Endometrial microvascular endothelial cells (primary cell): ENCODE data around the gene INCENP. TPM values are rescaled to one million over a fixed set of nuclear protein-coding genes. Genes with fewer than 3 reads are reported as not detected.

ENCODE experiments used
- in situ Hi-C: cut with HindIII; loops from 2 replicates; pipeline ENCODE4 v1.10.0; 2017; ENCODE audit warnings: low sequenced_read_pairs, low pct_unique_long_range_greater_than_20kb; ENCODE audit errors: inconsistent ontology term
- total RNA-seq: library from RNA; depleted of rRNA; stranded (reverse); fragments of >200 nt; gene quantifications from one replicate; pipeline ENCODE4 v1.2.3, GENCODE V29; 2015; ENCODE audit errors: inconsistent ontology term

INCENP gene
- 50.7 TPM for total RNA-seq

- in situ Hi-C loops, result no loop called here
Measured at GRCh38 chr11:62123669-62124185, at the start of gene INCENP. INCENP (plus strand) TSS chr11:62124011; CDS start chr11:62128162, 4,151 bp downstream.

DNA sequence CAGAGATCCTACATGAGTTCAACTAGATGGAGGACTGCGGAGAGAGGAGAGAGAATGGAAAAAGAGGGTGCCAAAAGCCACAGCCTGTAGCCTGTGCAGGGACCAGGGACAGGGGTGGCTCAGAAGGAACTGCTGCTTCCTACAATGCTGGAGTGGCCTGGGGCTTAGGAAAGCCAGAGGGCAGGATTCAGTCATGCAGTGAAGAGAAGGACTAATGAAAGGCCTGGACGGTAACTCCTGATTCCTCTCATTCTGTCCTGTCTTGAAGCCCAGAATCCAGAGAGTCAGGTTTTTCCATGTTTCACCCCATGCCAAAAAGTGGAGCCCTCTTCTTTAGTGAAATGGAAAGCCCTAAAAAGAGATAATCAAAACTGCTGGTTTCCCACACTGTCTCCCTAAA is 48.4 kb upstream of the INCENP start:
- in situ Hi-C loops, result loop anchor here (25.0 kb wide), 1 partner anchor 288 kb away; the partner anchor contains the start of genes FEN1 and TMEM258

DNA sequence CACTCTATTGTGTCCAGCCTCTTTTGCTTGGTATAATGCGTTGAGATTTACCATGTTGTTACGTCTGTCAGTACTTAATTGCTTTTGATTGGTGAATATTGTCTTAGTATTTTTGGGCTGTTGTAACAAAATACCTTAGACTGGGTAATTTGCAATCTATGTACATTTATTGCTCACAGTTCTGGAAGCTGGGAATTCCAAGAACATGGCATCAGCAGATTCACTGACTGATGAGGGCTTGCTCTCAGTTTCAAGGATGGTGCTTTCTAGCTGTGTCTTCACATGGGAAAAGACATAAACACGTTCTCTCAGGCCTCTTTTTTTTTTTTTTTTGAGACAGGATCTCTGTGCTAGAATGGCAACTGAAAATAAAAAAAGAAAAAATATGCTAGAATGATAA is 46.7 kb upstream of the INCENP start:
- in situ Hi-C loops, result loop anchor here (25.0 kb wide), 1 partner anchor 290 kb away; the partner anchor contains the start of genes FEN1 and TMEM258

- in situ Hi-C loops, result loop anchor here (25.0 kb wide), 1 partner anchor 294 kb away; the partner anchor contains the start of genes FEN1 and TMEM258
Measured at GRCh38 chr11:62081378-62082291, 42.2 kb upstream of the INCENP start.

DNA sequence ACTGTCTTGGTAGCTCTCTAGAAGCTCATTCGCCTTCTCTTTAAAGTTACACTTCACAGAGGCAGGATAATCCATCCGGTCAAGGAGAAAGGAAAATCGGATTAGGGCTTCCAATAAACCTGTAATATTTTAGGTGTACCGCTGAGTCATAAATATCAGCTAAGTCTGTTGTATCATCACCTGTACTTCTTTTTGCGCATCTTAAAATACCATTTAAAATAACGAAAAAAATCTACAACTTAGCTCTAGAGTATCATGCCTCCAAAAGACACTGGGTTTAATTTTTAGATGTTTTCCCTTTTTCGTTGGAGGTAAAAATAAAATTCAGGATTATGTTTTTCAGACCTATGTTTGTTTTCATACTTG is 41.5 kb upstream of the INCENP start:
- in situ Hi-C loops, result loop anchor here (25.0 kb wide), 1 partner anchor 295 kb away; the partner anchor contains the start of genes FEN1 and TMEM258

DNA sequence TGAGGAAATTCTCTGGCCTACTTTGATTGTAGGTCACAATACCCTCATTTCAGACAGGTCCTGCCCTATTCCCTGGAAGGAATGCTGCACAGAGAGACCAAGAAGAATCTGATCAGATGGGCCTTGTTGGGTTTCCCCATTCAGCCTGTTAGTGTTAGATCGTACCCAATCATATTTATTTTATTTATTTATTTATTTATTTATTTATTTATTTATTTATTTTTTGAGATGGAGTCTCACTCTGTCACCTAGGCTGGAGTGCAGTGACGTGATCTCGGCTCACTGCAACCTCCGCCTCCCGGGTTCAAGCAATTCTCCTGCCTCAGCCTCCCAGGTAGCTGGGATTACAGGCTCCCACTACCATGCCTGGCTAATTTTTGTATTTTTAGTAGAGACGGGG is 39.0 kb upstream of the INCENP start:
- in situ Hi-C loops, result loop anchor here (25.0 kb wide), 1 partner anchor 298 kb away; the partner anchor contains the start of genes FEN1 and TMEM258

- in situ Hi-C loops, result loop anchor here (25.0 kb wide), 1 partner anchor 300 kb away; the partner anchor contains the start of genes FEN1 and TMEM258
Measured at GRCh38 chr11:62087694-62088093, 36.1 kb upstream of the INCENP start.

- in situ Hi-C loops, result loop anchor here (25.0 kb wide), 1 partner anchor 301 kb away; the partner anchor contains the start of genes FEN1 and TMEM258
Measured at GRCh38 chr11:62088331-62088933, 35.4 kb upstream of the INCENP start.

GRCh38 chr11:62103141-62103540 is 20.7 kb upstream of the INCENP start:
- in situ Hi-C loops, result no loop called here

- in situ Hi-C loops, result no loop called here
Measured at GRCh38 chr11:62103986-62104385, 19.8 kb upstream of the INCENP start.

GRCh38 chr11:62104816-62105653 is 18.8 kb upstream of the INCENP start:
- in situ Hi-C loops, result no loop called here

GRCh38 chr11:62105667-62106191 is 18.1 kb upstream of the INCENP start:
- in situ Hi-C loops, result no loop called here

DNA sequence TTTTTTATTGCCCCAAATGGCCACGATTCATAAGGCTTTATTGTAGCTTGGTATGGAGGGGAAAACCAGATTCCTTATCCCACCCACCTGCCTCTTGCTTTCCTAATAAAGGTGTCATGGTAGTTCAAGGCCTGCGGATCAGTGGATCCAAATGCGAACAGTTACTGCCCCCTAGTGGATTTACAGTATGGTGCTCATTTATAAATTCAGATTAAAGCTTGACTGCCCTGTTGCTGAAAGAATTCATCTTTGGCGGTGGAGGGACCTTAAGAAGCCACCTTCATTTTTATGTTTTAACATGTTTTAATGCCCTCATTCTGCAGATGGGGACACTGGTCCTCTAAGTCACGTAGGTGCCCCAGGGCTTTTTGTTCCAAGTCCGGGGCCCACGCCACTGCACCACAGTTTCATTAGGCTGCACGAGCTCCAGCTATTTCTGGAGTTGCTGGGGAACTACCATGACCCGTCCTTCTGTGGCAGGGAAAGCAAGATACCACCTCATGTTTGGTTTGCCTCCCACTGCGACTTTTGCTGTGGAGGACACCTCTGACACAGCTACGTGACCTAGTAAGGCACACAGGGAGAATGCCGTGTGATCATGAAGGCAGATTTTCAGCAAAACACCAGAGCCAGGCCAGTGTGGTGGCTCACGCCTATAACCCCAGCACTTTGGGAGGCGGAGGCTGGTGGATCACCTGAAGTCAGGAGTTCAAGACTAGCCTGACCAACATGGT is 15.6 kb upstream of the INCENP start:
- in situ Hi-C loops, result no loop called here

DNA sequence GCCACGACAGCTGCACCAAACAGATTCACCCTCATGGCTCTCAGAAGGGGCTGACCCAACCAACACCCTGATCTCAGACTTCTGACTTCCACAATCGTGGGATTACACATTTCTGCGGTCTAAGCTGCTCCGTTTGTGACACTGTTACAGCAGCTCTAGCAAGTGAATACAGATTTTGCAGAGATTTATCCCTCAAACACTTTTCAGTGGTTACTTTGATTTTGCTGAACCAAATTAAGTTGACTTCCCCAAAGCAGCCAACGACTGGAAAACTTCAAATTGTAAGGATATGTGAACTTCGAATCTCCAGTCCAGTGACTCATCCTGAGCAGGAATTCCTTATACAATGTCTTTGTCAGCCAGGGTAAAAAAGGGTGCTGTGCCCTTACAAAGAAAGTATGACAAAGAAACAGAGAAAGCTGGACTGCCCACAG is 14.8 kb upstream of the INCENP start:
- in situ Hi-C loops, result no loop called here

DNA sequence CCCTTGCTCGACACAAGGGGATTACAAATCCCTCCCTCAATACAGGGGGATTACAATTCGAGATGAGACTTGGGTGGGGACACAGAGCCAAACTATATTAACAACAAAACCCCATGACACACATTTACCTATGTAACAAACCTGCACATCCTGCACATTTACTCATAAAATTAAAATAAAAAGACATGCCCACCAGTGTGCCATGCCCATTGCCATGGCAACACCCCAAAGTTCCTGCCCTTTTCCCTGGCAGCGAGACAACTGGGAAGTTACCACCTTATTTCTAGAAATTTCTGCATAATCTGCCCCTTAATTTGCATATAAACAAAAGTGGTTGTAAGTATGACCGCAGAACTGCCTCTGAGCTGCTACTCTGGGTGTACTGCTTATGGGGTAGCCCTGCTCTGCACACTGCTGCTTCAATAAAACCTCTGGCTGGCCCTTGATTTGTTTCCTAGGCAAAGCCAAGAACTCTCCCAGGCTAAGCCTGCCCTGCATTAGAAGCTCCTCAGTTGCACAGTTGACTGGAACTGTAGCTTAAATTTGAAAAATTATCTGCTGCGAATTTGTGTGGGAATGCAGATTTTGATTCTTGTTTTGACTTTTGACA is 8.6 kb upstream of the INCENP start:
- in situ Hi-C loops, result no loop called here

DNA sequence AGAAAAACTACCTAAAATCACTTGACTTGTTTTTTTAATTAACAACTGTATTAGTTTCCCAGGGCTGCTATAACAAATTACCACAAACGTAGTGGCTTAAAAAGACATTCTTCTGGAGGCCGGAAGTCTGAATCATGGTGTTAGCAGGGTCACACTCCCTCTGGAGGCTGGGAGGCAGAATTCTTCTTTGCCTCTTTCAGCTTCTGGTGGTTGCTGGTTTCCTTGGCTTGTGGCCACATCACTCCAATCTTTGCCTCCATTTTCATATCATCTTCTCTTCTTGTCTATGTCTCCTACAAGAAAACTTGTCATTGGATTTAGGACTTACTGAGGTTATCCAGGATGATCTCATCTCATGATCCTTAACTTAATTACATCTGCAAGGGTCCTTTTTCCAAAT is 7.4 kb upstream of the INCENP start:
- in situ Hi-C loops, result no loop called here

- in situ Hi-C loops, result no loop called here
Measured at GRCh38 chr11:62119569-62119968, 4.2 kb upstream of the INCENP start.
